HK-2 (cell line): ENCODE data around the gene USP9Y.

ENCODE experiments used
- DNase-seq: peaks from one replicate; pipeline ENCODE4 v3.0.0-alpha.2; 2018; ENCODE audit not compliant: unreplicated experiment

USP9Y gene

GRCh38 chrY:12756021-12756420 is 55.0 kb downstream of the USP9Y start:
- no peak for DNase-seq

- DNase-seq, result no peak
These were observed 64.9 kb downstream of the USP9Y start for GRCh38 chrY:12765976-12766375.

GRCh38 chrY:12784521-12784920 is 83.5 kb downstream of the USP9Y start:
- DNase-seq, result no peak

GRCh38 chrY:12793999-12794398 is 93.0 kb downstream of the USP9Y start:
- DNase-seq, result no peak

- no peak for DNase-seq
These were observed 107.0 kb downstream of the USP9Y start for GRCh38 chrY:12808046-12808445.

GRCh38 chrY:12809034-12809433 is 108.0 kb downstream of the USP9Y start:
- DNase-seq, result no peak

- no peak for DNase-seq
These were observed 122.4 kb downstream of the USP9Y start for GRCh38 chrY:12823408-12823807.

GRCh38 chrY:12826791-12827190 is 125.8 kb downstream of the USP9Y start:
- DNase-seq, result no peak

- no peak for DNase-seq
These were observed 132.3 kb downstream of the USP9Y start for GRCh38 chrY:12833284-12833683.

GRCh38 chrY:12837550-12837949 is 136.5 kb downstream of the USP9Y start:
- DNase-seq, result no peak

GRCh38 chrY:12841368-12841767 is 140.3 kb downstream of the USP9Y start:
- DNase-seq, result no peak

GRCh38 chrY:12846793-12847192 is 145.8 kb downstream of the USP9Y start:
- DNase-seq, result no peak

GRCh38 chrY:12855791-12856275 is 154.8 kb downstream of the USP9Y start:
- no peak for DNase-seq

GRCh38 chrY:12867960-12868359 is 166.9 kb downstream of the USP9Y start:
- no peak for DNase-seq

GRCh38 chrY:12896973-12897372 is 195.9 kb downstream of the USP9Y start:
- no peak for DNase-seq

- DNase-seq, result no peak
These were observed 197.6 kb downstream of the USP9Y start for GRCh38 chrY:12898604-12899003.

- DNase-seq, result peak; percentile 8
These were observed 203.8 kb downstream of the USP9Y start, which contains the start of gene DDX3Y for GRCh38 chrY:12904618-12905516. Gene DDX3Y (plus strand): TSS chrY:12904868. CDS start chrY:12904937, 69 bp downstream.

- DNase-seq, result no peak
These were observed 204.5 kb downstream of the USP9Y start for GRCh38 chrY:12905517-12905872.

- no peak for DNase-seq
These were observed 204.9 kb downstream of the USP9Y start for GRCh38 chrY:12905895-12906294.
